GM06990 (cell line): Measurements from ENCODE around the gene HHEX.
"Not testable (repeated sequence)": the region's sequence is repeated elsewhere in the genome, so short reads cannot be mapped to it uniquely, and the experiment has no call there.

Experiments used
- DNase-seq: peaks from one replicate; pipeline ENCODE4 v3.0.0-alpha.2; 2011; ENCODE audit not compliant: insufficient read length; ENCODE audit errors: extremely low read depth
- H3K27me3 ChIP-seq: replicated peaks from 2 replicates; pipeline ENCODE4 v1.6.0; 2011; ENCODE audit warnings: low read length; ENCODE audit not compliant: control insufficient read depth, insufficient read depth
- H3K36me3 ChIP-seq: 2 replicates; pipeline ENCODE4 v1.5.1; 2011; ENCODE audit warnings: low read length; ENCODE audit not compliant: control insufficient read depth, insufficient read depth
- H3K4me3 ChIP-seq: replicated peaks from 2 replicates; pipeline ENCODE4 v1.5.1; 2011; ENCODE audit warnings: low read depth, mild to moderate bottlenecking, control low read depth, low read length
- CTCF ChIP-seq: IDR thresholded peaks from 2 replicates; pipeline ENCODE4 v1.5.1; 2011; ENCODE audit warnings: low read length, control low read depth, mild to moderate bottlenecking, inconsistent platforms; ENCODE audit not compliant: insufficient read depth, poor library complexity, severe bottlenecking

Gene HHEX

DNA sequence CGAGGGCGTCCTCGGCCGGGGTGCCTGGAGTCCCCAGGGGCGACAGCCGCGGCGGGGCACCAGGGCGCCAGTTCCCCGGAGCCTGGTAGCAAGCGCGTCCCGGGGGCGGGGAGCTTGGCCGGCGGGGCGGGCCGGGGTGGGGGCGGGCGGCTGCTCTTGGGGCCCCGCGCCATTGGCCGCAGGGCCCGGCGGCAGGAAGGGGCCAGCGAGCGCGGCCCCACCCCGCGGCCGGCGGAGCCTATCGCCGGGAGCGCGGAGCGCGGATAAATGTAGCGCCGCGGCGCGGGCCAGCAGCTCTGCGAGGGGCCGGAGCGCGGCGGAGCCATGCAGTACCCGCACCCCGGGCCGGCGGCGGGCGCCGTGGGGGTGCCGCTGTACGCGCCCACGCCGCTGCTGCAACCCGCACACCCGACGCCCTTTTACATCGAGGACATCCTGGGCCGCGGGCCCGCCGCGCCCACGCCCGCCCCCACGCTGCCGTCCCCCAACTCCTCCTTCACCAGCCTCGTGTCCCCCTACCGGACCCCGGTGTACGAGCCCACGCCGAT lies at the start of gene HHEX:
TSS of gene HHEX (plus strand) at position 293 of the 548 bp plus-strand sequence. CDS start at position 325, 32 bp downstream.
- DNase-seq: peak; percentile 87
- no peaks in the 10 kb centered on the region; the same call in 1 of the 2 replicates for H3K27me3 ChIP-seq
- no peaks in the 10 kb centered on the region for H3K36me3 ChIP-seq
- no peak for TF ChIP-seq CTCF
- peak within 1 kb of the TSS; percentile 62 for H3K4me3 ChIP-seq

DNA sequence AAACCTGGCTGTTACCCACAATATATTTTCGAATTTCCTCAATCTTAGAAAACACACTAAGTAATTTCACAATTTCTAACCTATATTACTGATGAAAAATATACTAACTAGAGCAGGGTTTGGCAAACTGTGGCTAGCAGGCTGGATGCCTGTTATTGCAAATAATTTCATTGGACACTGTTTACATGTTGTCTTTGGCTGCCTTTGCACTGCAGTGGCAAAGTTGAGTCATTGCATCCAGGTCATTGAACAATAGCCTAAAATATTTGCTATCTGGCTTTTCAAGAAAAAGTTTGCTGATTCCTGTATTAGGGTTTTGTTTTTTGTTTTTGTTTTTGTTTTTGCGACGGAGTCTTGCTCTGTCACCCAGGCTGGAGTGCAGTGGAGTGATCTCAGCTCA lies 49.6 kb upstream of the HHEX start:
- Histone ChIP-seq H3K36me3 (peaks cover 1% of the 10 kb centered on the region; the same call in 1 of the 2 replicates), H3K4me3 (no peak overlapping the region), H3K27me3 (no peaks in the 10 kb centered on the region)
- no peak for TF ChIP-seq CTCF
- no peak for DNase-seq

GRCh38 chr10:92641492-92641891 lies 48.3 kb upstream of the HHEX start:
- Histone ChIP-seq H3K4me3 (no peak overlapping the region), H3K27me3 (no peaks in the 10 kb centered on the region), H3K36me3 (peaks cover 1% of the 10 kb centered on the region; the same call in 1 of the 2 replicates)
- no peak for DNase-seq
- no peak for TF ChIP-seq CTCF

- DNase-seq: no peak
- Histone ChIP-seq H3K36me3 (no peaks in the 10 kb centered on the region; the same call in 1 of the 2 replicates), H3K4me3 (no peak overlapping the region), H3K27me3 (no peaks in the 10 kb centered on the region)
- no peak for TF ChIP-seq CTCF
Observed at GRCh38 chr10:92644921-92645320, 44.8 kb upstream of the HHEX start.

GRCh38 chr10:92650864-92651263 lies 38.9 kb upstream of the HHEX start:
- H3K27me3 ChIP-seq, H3K36me3 ChIP-seq, H3K4me3 ChIP-seq, DNase-seq: not testable (repeated sequence)

GRCh38 chr10:92655426-92655825 lies 34.3 kb upstream of the HHEX start:
- Histone ChIP-seq H3K27me3 (no peaks in the 10 kb centered on the region), H3K36me3 (no peaks in the 10 kb centered on the region; the same call in none of the 2 replicates), H3K4me3 (no peak overlapping the region)
- DNase-seq: no peak
- TF ChIP-seq CTCF: no peak
